Measurements from ENCODE around the gene BPIFB1. TPM values are rescaled to one million over a fixed set of nuclear protein-coding genes. Genes with fewer than 3 reads are reported as not detected.

The BPIFB1 gene
- polyA plus RNA-seq: not detected

DNA sequence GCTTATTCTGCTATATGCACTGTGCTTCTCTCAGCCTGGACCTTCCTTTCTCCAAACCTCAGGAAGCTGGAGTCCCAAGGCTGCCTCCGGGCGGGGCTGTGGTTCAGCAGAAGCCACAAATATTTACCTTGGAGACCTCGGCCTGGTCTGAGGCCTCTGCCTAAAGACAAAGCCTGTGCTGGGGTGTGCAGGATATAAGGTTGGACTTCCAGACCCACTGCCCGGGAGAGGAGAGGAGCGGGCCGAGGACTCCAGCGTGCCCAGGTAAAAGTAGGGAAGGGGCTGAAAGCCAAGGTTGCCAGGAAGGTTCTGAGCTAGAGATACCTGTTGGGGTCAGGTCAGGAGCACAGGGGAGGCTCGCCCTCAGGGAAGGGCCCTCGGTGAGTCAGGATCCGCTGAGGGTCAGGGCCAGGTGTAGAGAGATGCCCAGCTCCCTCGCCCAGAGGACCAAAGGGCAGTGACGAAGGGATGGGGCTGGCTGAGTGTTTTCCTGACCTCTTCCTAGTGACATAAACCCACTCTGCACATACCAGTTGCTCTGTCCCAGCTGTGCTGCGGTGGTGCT lies at the start of gene BPIFB1:
Gene BPIFB1 (plus strand): TSS at position 224 of the 565 bp plus-strand sequence. CDS start 2,860 bp downstream, outside the sequence.
- Mint-ChIP-seq H3K27me3 (ENCODE audit: low read depth in 3 of 3) (peaks cover 0 to 15% (median 5%) of the 10 kb centered on the region in 3 donors), H3K4me1 (no peaks in the 10 kb centered on the region), H3K4me3 (no peak within 1 kb of the TSS), H3K27ac (peak within 1 kb of the TSS in 1 of 6 donors; percentile 7), H3K36me3 (no peaks in the 10 kb centered on the region), H3K9me3 (no peaks in the 10 kb centered on the region)
- DNase-seq: no peak

GRCh38 chr20:33234050-33234449 lies 49.0 kb upstream of the BPIFB1 start:
- DNase-seq: no peak
- H3K27me3 Mint-ChIP-seq (ENCODE audit: low read depth in 3 of 3): peaks cover 4 to 8% (median 4%) of the 10 kb centered on the region in 3 donors
- no peak overlapping the region for H3K27ac Mint-ChIP-seq
- H3K36me3 Mint-ChIP-seq: no peaks in the 10 kb centered on the region
- H3K9me3 Mint-ChIP-seq: no peaks in the 10 kb centered on the region
- no peak overlapping the region for H3K4me3 Mint-ChIP-seq
- H3K4me1 Mint-ChIP-seq: peaks cover 14 to 19% of the 10 kb centered on the region in 2 donors

GRCh38 chr20:33235696-33236095 lies 47.3 kb upstream of the BPIFB1 start, which contains the start of gene BPIFA1:
BPIFA1 (plus strand) TSS chr20:33235996; CDS start chr20:33237712, 1,716 bp downstream.
- Mint-ChIP-seq H3K27me3 (ENCODE audit: low read depth in 3 of 3) (peaks cover 3 to 8% (median 4%) of the 10 kb centered on the region in 3 donors), H3K27ac (no peak within 1 kb of the TSS), H3K4me1 (peaks cover 0 to 3% of the 10 kb centered on the region in 2 donors), H3K36me3 (no peaks in the 10 kb centered on the region), H3K9me3 (no peaks in the 10 kb centered on the region), H3K4me3 (no peak within 1 kb of the TSS)
- DNase-seq: no peak

- Mint-ChIP-seq H3K36me3 (no peaks in the 10 kb centered on the region), H3K9me3 (no peaks in the 10 kb centered on the region), H3K27ac (no peak overlapping the region), H3K4me1 (peaks cover 0 to 3% of the 10 kb centered on the region in 2 donors), H3K27me3 (ENCODE audit: low read depth in 3 of 3) (peaks cover 3 to 6% (median 4%) of the 10 kb centered on the region in 3 donors), H3K4me3 (no peak overlapping the region)
- no peak for DNase-seq
Measured at GRCh38 chr20:33236351-33236750, 46.7 kb upstream of the BPIFB1 start.

GRCh38 chr20:33237989-33238388 lies 45.0 kb upstream of the BPIFB1 start:
- Mint-ChIP-seq H3K4me1 (no peaks in the 10 kb centered on the region), H3K9me3 (no peaks in the 10 kb centered on the region), H3K4me3 (no peak overlapping the region), H3K27me3 (ENCODE audit: low read depth in 3 of 3) (peaks cover 3 to 10% (median 8%) of the 10 kb centered on the region in 3 donors), H3K27ac (no peak overlapping the region), H3K36me3 (no peaks in the 10 kb centered on the region)
- DNase-seq: no peak

DNA sequence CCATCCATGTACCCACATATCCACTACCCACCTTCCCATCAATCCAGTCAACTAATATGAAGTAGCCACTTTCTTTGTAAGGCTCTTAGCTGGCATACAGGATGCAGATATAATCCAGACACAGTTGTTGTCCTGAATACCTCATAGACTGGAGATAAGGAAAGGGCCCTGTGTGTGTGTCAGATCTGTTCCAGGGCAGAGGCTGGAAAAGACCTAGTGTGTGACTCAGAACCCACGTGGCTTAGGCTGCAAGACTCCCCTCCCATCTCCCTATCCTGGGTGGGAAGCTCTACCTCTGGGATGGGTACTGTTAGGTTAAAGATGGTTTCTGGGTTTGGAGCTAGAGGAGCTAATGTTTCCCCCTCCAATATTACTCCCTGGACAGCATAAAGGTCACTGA lies 43.6 kb upstream of the BPIFB1 start:
- no peaks in the 10 kb centered on the region for H3K36me3 Mint-ChIP-seq

DNA sequence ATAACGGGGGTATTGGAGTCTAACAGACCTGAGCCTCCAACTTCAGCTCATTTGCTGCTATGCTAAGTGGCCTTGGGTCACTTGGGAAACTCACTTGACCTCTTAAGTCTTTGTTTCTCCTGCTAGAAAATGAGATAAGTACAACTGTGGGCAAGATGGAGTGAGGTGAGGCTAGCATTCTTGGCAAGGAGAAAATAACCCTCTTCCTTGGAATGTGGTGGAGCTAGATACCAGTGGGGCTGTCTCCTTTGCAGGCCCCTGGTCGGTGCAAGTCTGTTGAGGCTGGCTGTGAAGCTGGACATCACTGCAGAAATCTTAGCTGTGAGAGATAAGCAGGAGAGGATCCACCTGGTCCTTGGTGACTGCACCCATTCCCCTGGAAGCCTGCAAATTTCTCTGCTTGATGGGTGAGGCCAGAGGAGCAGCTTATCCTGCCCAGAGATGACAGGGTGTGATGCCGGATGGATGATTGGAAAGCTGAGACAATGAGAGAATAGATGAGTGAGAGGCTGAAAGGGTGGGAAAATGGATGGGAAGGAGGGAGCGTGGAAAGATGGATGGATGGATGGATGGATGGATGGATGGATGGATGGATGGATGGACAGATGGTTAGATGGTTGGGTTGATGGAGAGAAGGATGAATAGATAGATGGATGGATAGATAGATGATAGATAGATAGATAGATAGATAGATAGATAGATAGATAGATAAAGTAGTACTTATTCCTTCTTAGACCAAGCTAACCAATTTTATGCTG lies 42.9 kb upstream of the BPIFB1 start:
- peaks cover 3 to 12% (median 11%) of the 10 kb centered on the region in 3 donors for H3K27me3 Mint-ChIP-seq (ENCODE audit: low read depth in 3 of 3)
- H3K36me3 Mint-ChIP-seq: no peaks in the 10 kb centered on the region
- no peak overlapping the region for H3K27ac Mint-ChIP-seq
- H3K4me3 Mint-ChIP-seq: no peak overlapping the region
- no peaks in the 10 kb centered on the region for H3K4me1 Mint-ChIP-seq
- H3K9me3 Mint-ChIP-seq: no peaks in the 10 kb centered on the region
- no peak for DNase-seq

More for the DNA sequence above, 43.6 kb upstream of the BPIFB1 start:
- Mint-ChIP-seq H3K4me3 (no peak overlapping the region), H3K27me3 (ENCODE audit: low read depth in 3 of 3) (peaks cover 3 to 12% (median 11%) of the 10 kb centered on the region in 3 donors), H3K27ac (no peak overlapping the region), H3K9me3 (no peaks in the 10 kb centered on the region), H3K4me1 (no peaks in the 10 kb centered on the region)
- no peak for DNase-seq

GRCh38 chr20:33240923-33241322 lies 42.1 kb upstream of the BPIFB1 start:
- no peak for DNase-seq
- Mint-ChIP-seq H3K4me3 (no peak overlapping the region), H3K27ac (no peak overlapping the region), H3K27me3 (ENCODE audit: low read depth in 3 of 3) (peaks cover 3 to 12% (median 11%) of the 10 kb centered on the region in 3 donors), H3K4me1 (no peaks in the 10 kb centered on the region), H3K9me3 (no peaks in the 10 kb centered on the region), H3K36me3 (no peaks in the 10 kb centered on the region)

DNA sequence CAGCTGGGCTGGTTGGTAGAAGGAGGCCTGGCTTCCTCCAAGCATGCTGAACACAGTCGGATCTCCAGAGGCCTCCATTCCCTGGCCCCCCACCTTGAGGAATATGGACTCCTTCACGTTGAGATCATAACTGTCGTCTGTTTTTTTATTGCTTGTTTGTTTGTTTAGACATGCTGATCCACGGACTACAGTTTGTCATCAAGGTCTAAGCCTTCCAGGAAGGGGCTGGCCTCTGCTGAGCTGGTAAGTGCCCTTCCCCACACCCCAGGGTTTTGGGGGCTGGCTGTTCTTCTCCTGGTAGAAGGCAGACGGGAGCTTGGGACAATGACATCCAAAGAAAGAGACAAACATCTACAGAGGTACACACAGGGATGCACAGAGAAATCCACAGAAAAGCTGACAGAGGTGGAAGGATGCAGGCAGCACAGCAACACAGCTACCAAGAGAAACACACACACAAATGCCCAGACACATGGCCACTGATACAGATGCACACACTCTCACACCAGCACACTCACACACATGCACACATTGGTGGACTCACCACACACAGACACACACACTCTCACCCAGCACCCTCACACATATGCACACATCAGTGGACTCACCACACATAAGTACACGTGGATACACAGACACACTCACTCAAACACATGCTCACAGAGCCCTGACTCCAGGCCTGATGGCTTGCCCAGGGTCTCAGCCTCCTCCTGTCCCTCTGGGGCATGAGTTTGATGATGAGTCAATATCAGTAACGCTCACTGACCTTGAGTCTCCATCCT lies 40.5 kb upstream of the BPIFB1 start:
- DNase-seq: no peak
- no peak overlapping the region for H3K4me3 Mint-ChIP-seq
- no peaks in the 10 kb centered on the region for H3K36me3 Mint-ChIP-seq
- no peaks in the 10 kb centered on the region for H3K9me3 Mint-ChIP-seq
- H3K27me3 Mint-ChIP-seq (ENCODE audit: low read depth in 3 of 3): peaks cover 0 to 7% (median 7%) of the 10 kb centered on the region in 3 donors
- H3K27ac Mint-ChIP-seq: peak overlapping the region in 1 of 6 donors; percentile 43
- no peaks in the 10 kb centered on the region for H3K4me1 Mint-ChIP-seq

DNA sequence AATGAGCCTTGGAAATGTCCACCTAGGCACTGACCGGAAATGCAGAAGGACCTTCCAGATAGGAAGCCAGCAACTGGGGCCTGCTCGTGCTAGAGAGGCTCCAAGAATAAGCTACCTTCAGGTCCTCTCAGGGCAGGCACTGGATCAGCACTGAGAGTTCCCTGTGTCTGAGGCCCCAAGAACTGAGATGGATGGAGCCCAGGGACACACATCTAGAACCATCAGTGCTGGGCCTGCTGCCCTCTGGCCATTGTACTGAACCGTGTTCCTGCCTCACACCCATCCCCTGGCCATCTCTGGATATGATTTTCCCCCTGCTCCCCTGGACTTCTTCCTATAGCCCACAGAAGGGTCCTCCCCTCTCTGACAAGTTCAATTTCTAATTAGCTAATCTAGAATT lies 36.9 kb upstream of the BPIFB1 start:
- no peaks in the 10 kb centered on the region for H3K36me3 Mint-ChIP-seq
- no peak overlapping the region for H3K27ac Mint-ChIP-seq
- no peaks in the 10 kb centered on the region for H3K4me1 Mint-ChIP-seq
- H3K9me3 Mint-ChIP-seq: no peaks in the 10 kb centered on the region
- no peak for DNase-seq
- H3K4me3 Mint-ChIP-seq: no peak overlapping the region
- peaks cover 1 to 7% (median 7%) of the 10 kb centered on the region in 3 donors for H3K27me3 Mint-ChIP-seq (ENCODE audit: low read depth in 3 of 3)

DNA sequence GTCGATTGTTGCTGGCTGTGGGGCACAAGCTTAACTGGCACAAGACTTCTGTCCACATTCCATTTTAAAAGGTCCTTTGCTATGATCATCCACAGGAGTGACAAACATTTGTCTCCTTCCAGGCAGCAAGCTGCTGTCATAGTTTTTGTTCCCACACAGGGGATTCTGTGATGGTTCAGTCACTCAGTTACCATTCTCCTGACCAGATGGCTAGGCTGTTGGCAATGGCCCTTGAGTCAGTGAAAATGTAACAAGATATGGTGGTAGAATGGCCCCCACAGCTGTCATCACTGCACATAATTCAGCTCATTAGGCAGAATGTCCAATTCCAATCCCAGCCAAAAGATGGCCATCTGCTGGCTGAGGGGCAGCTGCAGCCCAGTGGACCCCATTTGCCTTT lies 33.6 kb upstream of the BPIFB1 start:
- Mint-ChIP-seq H3K27me3 (ENCODE audit: low read depth in 3 of 3) (peaks cover 0 to 5% (median 2%) of the 10 kb centered on the region in 3 donors), H3K36me3 (no peaks in the 10 kb centered on the region), H3K27ac (no peak overlapping the region), H3K9me3 (no peaks in the 10 kb centered on the region), H3K4me3 (no peak overlapping the region), H3K4me1 (no peaks in the 10 kb centered on the region)
- DNase-seq: no peak

DNA sequence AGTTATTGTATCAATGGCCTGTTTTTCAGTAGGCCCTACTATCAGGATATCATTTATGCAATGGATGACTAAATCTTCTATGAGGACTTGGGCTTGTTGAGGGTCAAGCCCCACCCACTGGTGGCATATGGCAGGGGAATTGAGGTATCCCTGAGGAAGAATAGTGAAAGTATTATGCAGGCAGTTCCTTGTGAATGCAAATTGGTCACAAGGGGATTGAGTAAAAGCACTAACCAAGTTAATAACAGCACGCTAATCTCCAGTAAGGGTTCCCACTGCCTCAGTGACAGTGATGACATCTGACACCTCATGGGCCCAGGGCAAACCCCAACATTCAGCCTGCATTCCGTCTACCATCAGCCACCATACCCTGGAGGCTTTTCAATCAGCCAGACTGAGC lies 32.3 kb upstream of the BPIFB1 start:
- no peak overlapping the region for H3K27ac Mint-ChIP-seq
- peaks cover 0 to 6% (median 3%) of the 10 kb centered on the region in 3 donors for H3K27me3 Mint-ChIP-seq (ENCODE audit: low read depth in 3 of 3)
- no peak for DNase-seq
- H3K36me3 Mint-ChIP-seq: no peaks in the 10 kb centered on the region
- no peaks in the 10 kb centered on the region for H3K4me1 Mint-ChIP-seq
- H3K9me3 Mint-ChIP-seq: no peaks in the 10 kb centered on the region
- no peak overlapping the region for H3K4me3 Mint-ChIP-seq

DNA sequence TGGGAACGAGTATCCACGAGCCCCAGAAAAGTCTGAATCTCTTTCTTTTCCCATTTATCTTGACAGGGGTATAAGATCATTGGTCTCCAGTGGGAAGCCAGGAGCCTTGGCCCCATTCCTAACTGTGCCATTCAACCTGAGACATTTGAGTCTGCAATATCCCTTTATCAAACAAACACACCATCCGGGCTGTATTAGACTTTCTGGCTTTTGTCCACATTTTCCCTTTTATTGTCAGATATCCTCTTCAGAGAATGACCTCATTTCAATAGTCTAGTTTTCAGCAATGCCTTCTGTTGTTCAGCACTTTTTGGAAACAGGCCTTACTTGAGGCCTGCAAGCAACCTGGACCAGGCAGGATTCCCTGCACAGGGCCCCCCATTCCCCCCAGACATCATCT lies 31.5 kb upstream of the BPIFB1 start:
- DNase-seq: no peak
- no peak overlapping the region for H3K4me3 Mint-ChIP-seq
- H3K27me3 Mint-ChIP-seq (ENCODE audit: low read depth in 3 of 3): peaks cover under 1 to 8% (median 3%) of the 10 kb centered on the region in 3 donors
- H3K36me3 Mint-ChIP-seq: no peaks in the 10 kb centered on the region
- no peaks in the 10 kb centered on the region for H3K4me1 Mint-ChIP-seq
- H3K9me3 Mint-ChIP-seq: no peaks in the 10 kb centered on the region
- no peak overlapping the region for H3K27ac Mint-ChIP-seq

DNA sequence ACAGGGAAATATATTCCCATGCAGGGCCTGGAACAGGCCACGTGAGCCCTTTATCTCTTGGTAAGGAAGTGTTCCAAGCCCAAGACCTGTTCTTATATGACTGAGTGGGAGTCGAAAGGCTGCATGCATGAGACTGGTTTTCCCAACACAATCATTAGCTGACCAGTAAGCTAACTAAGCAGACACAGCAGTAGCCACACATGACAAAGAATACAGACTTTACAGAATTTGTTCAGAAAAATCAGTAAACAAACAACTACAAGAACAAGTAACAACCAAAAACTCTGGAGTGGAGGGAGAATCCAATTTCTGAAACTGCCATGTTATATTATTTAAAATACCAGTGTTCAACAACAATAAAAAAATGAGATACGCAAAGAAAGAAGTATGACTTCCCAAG lies 30.6 kb upstream of the BPIFB1 start:
- DNase-seq: no peak
- peaks cover 3 to 8% (median 3%) of the 10 kb centered on the region in 3 donors for H3K27me3 Mint-ChIP-seq (ENCODE audit: low read depth in 3 of 3)
- no peak overlapping the region for H3K4me3 Mint-ChIP-seq
- no peaks in the 10 kb centered on the region for H3K36me3 Mint-ChIP-seq
- H3K9me3 Mint-ChIP-seq: no peaks in the 10 kb centered on the region
- no peak overlapping the region for H3K27ac Mint-ChIP-seq
- H3K4me1 Mint-ChIP-seq: no peaks in the 10 kb centered on the region
